Omental fat pad (tissue), 4 donors: Measurements from ENCODE around the gene KLC4. TPM values are rescaled to one million over a fixed set of nuclear protein-coding genes. Genes with fewer than 3 reads are reported as not detected.
"Not testable (repeated sequence)": the region's sequence is repeated elsewhere in the genome, so short reads cannot be mapped to it uniquely, and the experiment has no call there.

Source experiments
- ATAC-seq: fragments of 150-250 bp; one replicate; pipeline ENCODE4 v1.9.1; 2016; ENCODE audit warnings: mild to moderate bottlenecking, moderate library complexity; ENCODE audit not compliant: low FRiP score
- DNase-seq: peaks from one replicate; pipeline ENCODE4 v3.0.0-alpha.2; 2019; ENCODE audit warnings: low spot score
- total RNA-seq, 4 donors: library from RNA; depleted of rRNA; stranded (reverse); fragments of >200 nt; gene quantifications; one replicate each; pipeline ENCODE4 v1.1.0, GENCODE V29; 2016
- TF ChIP-seq, protein P1 (sequence below), 3 donors: fragments of 450-650 bp; IDR thresholded peaks; one replicate each; pipeline ENCODE4 v1.5.1; 2016 to 2017; ENCODE audit warnings: antibody characterized with exemption in 3 of 3, mild to moderate bottlenecking in 3 of 3, moderate library complexity in 2 of 3

KLC4 gene
- total RNA-seq, 4 donors from 2014 or later: 15.2 to 21.1 (median 16.5) TPM

- ATAC-seq (no peak), DNase-seq (no peak)
- TF ChIP-seq, protein P1, sequence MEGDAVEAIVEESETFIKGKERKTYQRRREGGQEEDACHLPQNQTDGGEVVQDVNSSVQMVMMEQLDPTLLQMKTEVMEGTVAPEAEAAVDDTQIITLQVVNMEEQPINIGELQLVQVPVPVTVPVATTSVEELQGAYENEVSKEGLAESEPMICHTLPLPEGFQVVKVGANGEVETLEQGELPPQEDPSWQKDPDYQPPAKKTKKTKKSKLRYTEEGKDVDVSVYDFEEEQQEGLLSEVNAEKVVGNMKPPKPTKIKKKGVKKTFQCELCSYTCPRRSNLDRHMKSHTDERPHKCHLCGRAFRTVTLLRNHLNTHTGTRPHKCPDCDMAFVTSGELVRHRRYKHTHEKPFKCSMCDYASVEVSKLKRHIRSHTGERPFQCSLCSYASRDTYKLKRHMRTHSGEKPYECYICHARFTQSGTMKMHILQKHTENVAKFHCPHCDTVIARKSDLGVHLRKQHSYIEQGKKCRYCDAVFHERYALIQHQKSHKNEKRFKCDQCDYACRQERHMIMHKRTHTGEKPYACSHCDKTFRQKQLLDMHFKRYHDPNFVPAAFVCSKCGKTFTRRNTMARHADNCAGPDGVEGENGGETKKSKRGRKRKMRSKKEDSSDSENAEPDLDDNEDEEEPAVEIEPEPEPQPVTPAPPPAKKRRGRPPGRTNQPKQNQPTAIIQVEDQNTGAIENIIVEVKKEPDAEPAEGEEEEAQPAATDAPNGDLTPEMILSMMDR (IDR thresholded peaks at IDR 0.05): no peak
These were observed 18.6 kb downstream of the KLC4 start for GRCh38 chr6:43077981-43078511.

DNA sequence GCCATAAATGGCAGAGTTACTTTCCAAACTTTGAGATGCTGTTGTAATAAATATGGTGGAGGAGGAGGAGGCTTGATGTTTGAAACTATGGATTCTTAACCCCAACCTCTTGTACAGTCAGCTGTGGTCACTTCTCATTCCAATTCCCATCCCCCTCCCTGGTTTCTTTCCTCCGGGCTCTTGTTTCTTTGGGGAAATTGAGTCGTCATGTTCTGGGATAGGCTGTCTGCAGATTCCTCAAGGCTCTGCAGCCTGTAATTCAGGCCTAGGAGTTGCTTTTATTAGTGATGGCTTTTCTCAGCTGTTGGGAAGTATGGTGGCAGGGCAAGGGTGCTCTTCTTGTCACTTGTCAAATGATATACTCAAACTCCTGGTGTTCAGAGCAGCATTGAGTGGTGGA is 19.3 kb downstream of the KLC4 start:
- DNase-seq (no peak), ATAC-seq (no peak)
- TF ChIP-seq, protein P1 (IDR thresholded peaks at IDR 0.05): no peak

DNA sequence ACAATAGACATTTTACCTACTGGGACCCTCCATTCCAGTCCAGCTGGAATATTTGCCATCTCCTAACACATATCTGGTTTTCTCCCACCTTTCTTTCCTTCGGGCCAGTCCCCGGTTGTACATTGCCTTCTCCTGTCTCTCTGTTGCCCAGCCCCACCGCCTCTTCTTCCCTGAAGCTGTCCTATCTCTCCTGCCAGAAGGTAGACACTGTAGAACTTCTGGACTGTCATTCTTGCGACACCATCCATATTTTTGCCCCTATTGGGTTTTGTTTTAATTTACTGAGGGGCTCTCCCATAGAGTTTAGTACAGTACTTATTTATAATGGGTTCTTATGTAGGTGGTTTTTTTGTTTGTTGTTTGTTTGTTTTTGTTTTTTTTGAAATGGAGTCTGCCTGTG is 21.6 kb downstream of the KLC4 start:
- TF ChIP-seq, protein P1 (IDR thresholded peaks at IDR 0.05): no peak
- ATAC-seq (no peak), DNase-seq (no peak)

DNA sequence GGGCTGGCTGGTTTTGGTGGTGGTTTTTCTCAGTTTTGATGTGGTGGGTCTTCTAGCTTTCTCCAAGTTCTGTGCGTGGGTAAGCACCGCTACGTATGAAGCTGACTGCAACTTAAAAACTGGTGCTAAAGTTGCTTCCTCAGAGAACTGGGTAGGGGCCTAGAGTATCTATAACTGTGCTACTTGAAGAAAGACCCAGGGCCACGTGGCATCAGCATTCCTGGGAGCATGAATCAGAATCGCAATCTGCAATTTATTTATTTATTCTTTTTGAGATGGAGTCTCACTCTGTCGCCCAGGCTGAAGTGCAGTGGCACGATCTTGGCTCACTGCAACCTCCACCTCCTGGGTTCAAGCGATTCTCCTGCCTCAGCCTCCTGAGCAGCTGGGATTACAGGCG is 22.5 kb downstream of the KLC4 start:
- DNase-seq, ATAC-seq: not testable (repeated sequence)

DNA sequence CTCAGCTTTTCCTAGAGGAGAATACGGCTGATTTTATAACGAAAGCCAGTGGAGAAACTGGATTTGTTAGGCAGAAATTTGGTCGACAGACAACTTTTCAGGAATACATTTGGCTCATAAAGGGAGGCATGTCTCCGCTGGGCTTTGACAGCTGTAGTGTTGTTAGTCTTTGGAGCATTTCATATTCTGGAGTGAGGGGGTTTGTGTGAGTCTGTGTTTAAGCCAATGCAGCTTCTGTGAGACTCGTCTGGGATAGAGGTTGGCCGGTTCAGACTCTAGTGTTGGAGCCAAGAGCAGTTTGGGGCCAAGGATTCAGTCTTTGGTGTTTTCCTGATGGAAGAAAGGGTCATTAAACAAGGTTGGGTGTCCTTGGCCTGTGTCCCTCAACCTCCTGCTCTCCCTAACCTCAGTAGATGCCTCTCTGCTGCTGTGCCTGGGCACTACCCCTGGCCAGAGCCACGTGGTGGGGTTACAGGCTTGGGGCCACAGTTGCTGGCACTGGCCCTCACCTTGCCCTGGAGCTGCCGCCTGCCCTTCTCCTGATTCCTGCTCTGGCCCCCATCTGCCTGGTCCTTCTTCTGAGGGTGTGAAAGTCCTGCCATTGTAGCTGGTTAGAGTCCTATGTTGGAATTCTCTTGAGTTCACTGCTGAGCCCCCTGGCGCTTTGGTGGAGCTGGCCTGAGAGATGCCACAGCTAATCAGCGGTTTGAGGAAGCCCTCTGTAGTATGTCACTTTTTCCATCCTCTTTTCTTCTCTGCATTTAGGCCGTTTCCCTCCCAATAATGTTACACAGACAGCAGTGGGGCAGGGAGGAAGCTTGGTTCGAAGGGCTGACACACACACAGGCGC is 23.6 kb downstream of the KLC4 start:
- DNase-seq (no peak), ATAC-seq (no peak)
- TF ChIP-seq, protein P1 (IDR thresholded peaks at IDR 0.05): no peak

DNA sequence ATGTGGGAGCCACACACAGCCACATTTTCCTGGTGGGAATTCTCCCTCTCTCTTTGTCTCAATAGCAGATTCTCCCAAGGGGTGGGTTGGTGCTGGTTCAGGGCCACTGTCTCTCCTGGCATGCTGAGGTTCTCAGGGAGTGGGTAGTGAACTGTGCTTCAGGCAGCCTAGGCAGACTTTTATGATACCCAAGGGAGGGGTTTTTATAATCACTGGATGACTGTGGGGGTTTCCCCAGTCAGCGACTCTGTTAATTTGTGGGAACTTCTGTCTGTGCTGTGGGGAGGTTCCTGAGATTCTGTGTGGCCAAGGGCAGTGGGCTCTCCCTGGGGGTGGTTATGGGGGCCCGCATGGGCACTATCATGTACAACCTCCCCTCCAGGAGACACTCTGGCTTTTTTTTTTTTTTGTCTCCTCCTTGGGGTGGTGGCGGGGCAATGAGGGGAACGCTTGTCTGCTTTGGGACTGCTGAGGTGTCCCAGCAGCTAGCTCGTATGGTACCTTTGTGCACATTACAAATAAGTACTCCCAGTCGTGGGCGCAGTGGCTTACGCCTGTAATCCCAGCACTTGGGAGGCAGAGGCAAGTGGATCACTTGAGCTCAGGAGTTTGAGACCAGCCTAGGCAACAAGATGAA is 26.7 kb downstream of the KLC4 start:
- ATAC-seq: no peak
- no peak for DNase-seq
- TF ChIP-seq, protein P1 (IDR thresholded peaks at IDR 0.05): no peak

DNA sequence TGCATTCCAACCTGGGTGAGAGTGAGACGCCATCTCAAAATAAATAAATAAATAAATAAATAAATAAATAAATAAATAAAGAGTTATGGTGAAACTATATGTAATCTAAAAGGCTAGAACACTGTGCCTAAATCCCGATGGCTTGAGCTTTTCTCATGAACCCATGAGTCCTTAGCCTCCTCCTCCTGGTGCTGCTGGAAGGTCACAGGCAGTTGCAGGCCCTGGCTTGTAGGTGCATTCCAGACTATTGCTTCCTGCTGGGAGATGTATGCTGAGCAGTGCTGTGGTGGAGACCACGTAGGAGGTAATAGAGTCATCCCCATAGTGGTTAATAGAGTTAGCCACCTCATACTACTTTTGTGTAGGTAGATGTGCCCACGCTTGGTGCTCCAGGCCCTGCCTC is 29.2 kb downstream of the KLC4 start:
- ATAC-seq: no peak
- no peak for DNase-seq
- TF ChIP-seq, protein P1 (IDR thresholded peaks at IDR 0.05): no peak
